COLO668 (cell line): ENCODE measurements around the gene SH3PXD2A.
A peak's percentile ranks its signal among the peaks of the same experiment; 100 is the strongest.
"Not testable (repeated sequence)": the region's sequence is repeated elsewhere in the genome, so short reads cannot be mapped to it uniquely, and the experiment has no call there.

ENCODE experiments used
- DNase-seq: peaks from one replicate; lab custom pipeline; 2025; ENCODE audit not compliant: unreplicated experiment; lab: John Stamatoyannopoulos, UW

Gene SH3PXD2A

GRCh38 chr10:103613616-103614015 lies 241.8 kb downstream of the SH3PXD2A start:
- DNase-seq: no peak

- DNase-seq: no peak
Measured at GRCh38 chr10:103612462-103613365, 242.7 kb downstream of the SH3PXD2A start.

GRCh38 chr10:103610921-103611511 lies 244.4 kb downstream of the SH3PXD2A start:
- DNase-seq: no peak

- DNase-seq: no peak
Measured at GRCh38 chr10:103610083-103610472, 245.3 kb downstream of the SH3PXD2A start.

- no peak for DNase-seq
Measured at GRCh38 chr10:103609231-103610082, 245.9 kb downstream of the SH3PXD2A start.

GRCh38 chr10:103608056-103608455 lies 247.3 kb downstream of the SH3PXD2A start:
- DNase-seq: not testable (repeated sequence)

- DNase-seq: not testable (repeated sequence)
Measured at GRCh38 chr10:103607051-103607450, 248.3 kb downstream of the SH3PXD2A start.

GRCh38 chr10:103606097-103606438 lies 249.3 kb downstream of the SH3PXD2A start:
- not testable (repeated sequence) for DNase-seq

- peak; percentile 25 for DNase-seq
Measured at GRCh38 chr10:103605359-103606096, 249.8 kb downstream of the SH3PXD2A start.

- no peak for DNase-seq
Measured at GRCh38 chr10:103603382-103603781, 252.0 kb downstream of the SH3PXD2A start.

GRCh38 chr10:103602852-103603155 lies 252.6 kb downstream of the SH3PXD2A start:
- DNase-seq: no peak

GRCh38 chr10:103602028-103602851 lies 253.1 kb downstream of the SH3PXD2A start:
- no peak for DNase-seq

GRCh38 chr10:103600956-103601569 lies 254.3 kb downstream of the SH3PXD2A start:
- no peak for DNase-seq

- DNase-seq: no peak
Measured at GRCh38 chr10:103600325-103600724, 255.1 kb downstream of the SH3PXD2A start.

GRCh38 chr10:103599907-103600306 lies 255.5 kb downstream of the SH3PXD2A start:
- DNase-seq: no peak

GRCh38 chr10:103599211-103599610 lies 256.2 kb downstream of the SH3PXD2A start:
- DNase-seq: no peak

- peak; percentile 57 for DNase-seq
Measured at GRCh38 chr10:103598654-103599115, 256.7 kb downstream of the SH3PXD2A start.

GRCh38 chr10:103597003-103597402 lies 258.4 kb downstream of the SH3PXD2A start:
- DNase-seq: no peak

- no peak for DNase-seq
Measured at GRCh38 chr10:103595933-103596726, 259.2 kb downstream of the SH3PXD2A start.
